K562 (cell line): ENCODE measurements around the gene ARHGAP31. TPM values are rescaled to one million over a fixed set of nuclear protein-coding genes. Genes with fewer than 3 reads are reported as not detected.
A peak's percentile ranks its signal among the peaks of the same experiment; 100 is the strongest.

Experiments used
- ATAC-seq: fragments of 200-7000 bp; cut with Tn5 transposase; 3 replicates; pipeline ENCODE4 v1.9.1; 2020; ENCODE audit warnings: moderate library complexity
- BruUV-seq: library from RNA; stranded (reverse); fragments of 400-500 nt; replicated peaks from 2 replicates; lab custom pipeline; 2021; lab: Mats Ljungman, UMichigan
- CTCF ChIA-PET: fragments of 300-600 bp; formaldehyde crosslinking; extraction: SDS; loops from one replicate; lab custom pipeline; 2021; ENCODE audit warnings: low intra/inter-chr PET ratio; lab: Yijun Ruan, JAX
- POLR2A ChIA-PET: fragments of 300-600, 350-650 bp; sonication (Branson Sonifier 250); formaldehyde crosslinking; extraction: SDS; loops from one replicate; lab custom pipeline; 2021; ENCODE audit warnings: antibody characterized with exemption, inconsistent platforms; lab: Yijun Ruan, JAX
- DNase-seq, 4 experiments: peaks; one replicate each; pipeline versions ENCODE4 v3.0.0 to v3.0.0-alpha.2; 2011 to 2018; ENCODE audit warnings: low spot score in 3 of 4, mixed read lengths in 3 of 4; ENCODE audit errors: extremely low read depth in 1 of 4
- FAIRE-seq: peaks from 2 replicates; lab custom pipeline; 2011; peaks lifted over from hg19 to GRCh38; lab: Jason Lieb, UNC
- H2AFZ ChIP-seq: 2 replicates; pipeline ENCODE4 v1.6.0; 2011; ENCODE audit warnings: low read depth, low read length, control low read depth, inconsistent platforms
- H3K27ac ChIP-seq: fragments of 200-600 bp; 3 replicates; pipeline ENCODE4 v1.8.0; 2011; ENCODE audit warnings: low read depth, mild to moderate bottlenecking, control low read depth, inconsistent platforms, low read length, moderate library complexity, mixed read lengths; ENCODE audit errors: extremely low read depth
- H3K27me3 ChIP-seq, 2 experiments: fragments of 300-600 bp in 1 of 2; 2 replicates in 1 of 2; 3 replicates in 1 of 2; pipeline versions ENCODE4 v1.6.0 to v1.8.0; 2011; ENCODE audit warnings: inconsistent platforms in 2 of 2, low read length in 2 of 2, mild to moderate bottlenecking in 1 of 2, mixed read lengths in 1 of 2, moderate library complexity in 1 of 2; ENCODE audit not compliant: control insufficient read depth in 2 of 2, insufficient read depth in 2 of 2
- H3K36me3 ChIP-seq: fragments of 300-600 bp; 3 replicates; pipeline ENCODE4 v1.8.0; 2011; ENCODE audit warnings: mild to moderate bottlenecking, low read length, inconsistent platforms; ENCODE audit not compliant: control insufficient read depth, insufficient read depth
- H3K4me1 ChIP-seq, 2 experiments: fragments of 200-600 bp in 1 of 2; replicated peaks in 1 of 2; 2 replicates in 1 of 2; 3 replicates in 1 of 2; pipeline versions ENCODE4 v1.5.1 to v1.8.0; 2011; ENCODE audit warnings: inconsistent platforms in 2 of 2, low read length in 2 of 2, mild to moderate bottlenecking in 1 of 2, mixed read lengths in 1 of 2, moderate library complexity in 1 of 2; ENCODE audit not compliant: control insufficient read depth in 2 of 2, insufficient read depth in 2 of 2
- H3K4me2 ChIP-seq: 2 replicates; pipeline ENCODE4 v1.6.1; 2011; ENCODE audit warnings: low read length, control low read depth, inconsistent platforms, mixed read lengths; ENCODE audit not compliant: insufficient read depth
- H3K4me3 ChIP-seq: fragments of 200-600 bp; sonication (generic), shearing (Covaris generic); 2 replicates; pipeline ENCODE4 v1.5.1; 2016; ENCODE audit warnings: control low read depth, inconsistent platforms
- H3K79me2 ChIP-seq: fragments of 200-600 bp; 3 replicates; pipeline ENCODE4 v1.8.0; 2011; ENCODE audit warnings: low read length, inconsistent platforms; ENCODE audit not compliant: control insufficient read depth, insufficient read depth
- H3K9ac ChIP-seq, 2 experiments: 2 replicates each; pipeline versions ENCODE4 v1.6.0 to v1.6.1; 2011; ENCODE audit warnings: low read depth in 2 of 2, low read length in 2 of 2, control low read depth in 1 of 2, inconsistent platforms in 1 of 2, mild to moderate bottlenecking in 1 of 2, mixed read lengths in 1 of 2; ENCODE audit not compliant: insufficient read depth in 1 of 2
- H3K9me1 ChIP-seq: one replicate; pipeline ENCODE4 v1.6.0; 2011; ENCODE audit warnings: inconsistent platforms, mild to moderate bottlenecking, low read length, moderate library complexity; ENCODE audit not compliant: control insufficient read depth, insufficient read depth
- H3K9me3 ChIP-seq: replicated peaks from 2 replicates; pipeline ENCODE4 v1.5.1; 2011; ENCODE audit warnings: low read depth, low read length, inconsistent platforms; ENCODE audit not compliant: control insufficient read depth, insufficient read depth
- H4K20me1 ChIP-seq: replicated peaks from 2 replicates; pipeline ENCODE4 v1.6.1; 2011; ENCODE audit warnings: low read length, inconsistent platforms, mixed read lengths; ENCODE audit not compliant: control insufficient read depth, insufficient read depth
- ATF3 ChIP-seq, 2 experiments: fragments of 450-650 bp in 1 of 2; sonication (generic) in 1 of 2; formaldehyde crosslinking in 1 of 2; IDR thresholded peaks in 1 of 2; conservative IDR thresholded peaks in 1 of 2; 2 replicates each; pipeline versions ENCODE4 v1.6.1 to v1.8.1; 2016 to 2023; ENCODE audit warnings: mild to moderate bottlenecking in 2 of 2, moderate library complexity in 2 of 2, inconsistent platforms in 1 of 2, missing genetic modification reagents in 1 of 2
- GATAD2B ChIP-seq: fragments of 450-650 bp; IDR thresholded peaks from 2 replicates; pipeline ENCODE4 v1.6.1; 2017; ENCODE audit warnings: mild to moderate bottlenecking, borderline replicate concordance
- NBN ChIP-seq: fragments of 450-650 bp; IDR thresholded peaks from 2 replicates; pipeline ENCODE4 v1.6.1; 2016; ENCODE audit warnings: low read depth, mild to moderate bottlenecking
- NFIC ChIP-seq: fragments of 450-650 bp; IDR thresholded peaks from 2 replicates; pipeline ENCODE4 v1.6.1; 2017; ENCODE audit warnings: mild to moderate bottlenecking, inconsistent platforms
- NR2C2 ChIP-seq, 2 experiments: fragments of 200-800 bp in 1 of 2; sonication (Bioruptor generic) in 1 of 2; sonication (generic) in 1 of 2; formaldehyde crosslinking in 1 of 2; IDR thresholded peaks; 2 replicates each; pipeline versions ENCODE4 v1.6.1 to v1.8.0; 2016 to 2022; ENCODE audit warnings: mild to moderate bottlenecking in 1 of 2, missing compliant biosample characterization in 1 of 2, missing genetic modification characterization in 1 of 2, missing genetic modification reagents in 1 of 2
- POLR2AphosphoS2 ChIP-seq: IDR thresholded peaks from 2 replicates; pipeline ENCODE4 v1.6.1; 2012; ENCODE audit warnings: low read length, improper control_type of control experiment
- SPI1 ChIP-seq: IDR thresholded peaks from 2 replicates; pipeline ENCODE4 v1.6.1; 2011; ENCODE audit warnings: low read depth, low read length, control low read depth, borderline replicate concordance
- ZNF518B ChIP-seq: fragments of 250-450 bp; sonication (Bioruptor Pico); IDR thresholded peaks from 2 replicates; pipeline ENCODE4 v1.5.0; 2021; ENCODE audit warnings: mild to moderate bottlenecking, moderate library complexity
- in situ Hi-C: fragments of 300-500 bp; cut with MboI; formaldehyde crosslinking; loops from 4 replicates; pipeline ENCODE4 v1.15.0; 2018; ENCODE audit warnings: inconsistent platforms, mixed read lengths
- intact Hi-C: fragments of 100-400 bp; cut with micrococcal nuclease; formaldehyde crosslinking; loops from 2 replicates; pipeline ENCODE4 v1.14.2; 2022
- polyA plus RNA-seq, 8 experiments: library from polyadenylated mRNA; depleted of rRNA in 4 of 8; stranded (reverse) in 5 of 8; unstranded in 3 of 8; fragments of >200 nt; fragmentation: Nextera tagmentation in 2 of 8; fragmentation: Illumina TruSeq in 1 of 8; extraction: Ambion mirVana in 2 of 8; extraction: Trizol in 1 of 8; gene quantifications; 2 replicates each; pipeline versions ENCODE4 v1.2.1 to v1.2.3, GENCODE V29; 2011 to 2014; ENCODE audit warnings: inconsistent platforms in 1 of 8, missing spikeins in 1 of 8
- total RNA-seq, 7 experiments: library from RNA; depleted of rRNA in 6 of 7; stranded (reverse); fragments of >200 nt in 6 of 7; fragmentation: Illumina TruSeq in 2 of 7; extraction: Trizol in 2 of 7; gene quantifications; 2 replicates each; pipeline versions ENCODE4 v1.2.1 to v1.2.3, GENCODE V29; 2011 to 2021; ENCODE audit warnings: low replicate concordance in 1 of 7

Gene ARHGAP31
- total and polyA plus RNA-seq, 9 of the 15 experiments (the other 6 are each of a cell fraction or from before 2014, with no cell fraction given) = under 0.01 to 0.13 (median 0.06) TPM; not detected in 5

GRCh38 chr3:119417771-119418512 is 123.8 kb downstream of the ARHGAP31 start (continued):
- TF ChIP-seq GATAD2B (peak; percentile 80; the same call in 1 of the 2 replicates), NFIC (peak; percentile 59), NR2C2 (CRISPR knock-in tag; IDR thresholded peaks at IDR 0.05) (no peak), NR2C2 (tag; IDR thresholded peaks at IDR 0.05) (0 out of 2 replicates have a peak, but pooled peaks have one; percentile 32), POLR2AphosphoS2 (no peak), SPI1 (no peak), NBN (0 out of 2 replicates have a peak, but pooled peaks have one; percentile 24)
- TF ChIP-seq, all 486 proteins: peak for 67

GRCh38 chr3:119418641-119419040 is 124.5 kb downstream of the ARHGAP31 start:
- ATAC-seq (peak; percentile 73), DNase-seq (peak; percentile 16 to 70 (median 31)), FAIRE-seq (no peak)
- intact Hi-C loops (no loop called here), in situ Hi-C loops (no loop called here)
- BruUV-seq = no TSS peak
- Histone ChIP-seq H2AFZ (no peak overlapping the region), H3K27me3 (no peaks in the 10 kb centered on the region), H3K79me2 (no peaks in the 10 kb centered on the region), H3K4me2 (peak overlapping the region; percentile 18; the same call in 1 of the 2 replicates), H3K9ac (no peak overlapping the region; a peak in 1 of 4 replicates), H4K20me1 (no peaks in the 10 kb centered on the region), H3K36me3 (no peaks in the 10 kb centered on the region), H3K4me3 (no peak overlapping the region), H3K27ac (no peak overlapping the region; the same call in 1 of the 3 replicates), H3K9me1 (no peaks in the 10 kb centered on the region), H3K9me3 (no peaks in the 10 kb centered on the region), H3K4me1 (peaks cover 8 to 29% of the 10 kb centered on the region in 2 experiments; a peak in 3 of 5 replicates)
- ChIA-PET POLR2A (interaction anchor here (0.7 to 2.3 kb wide), 2 partner anchors 19 to 22 kb away, joined by 3 to 5 read pairs; no protein-coding TSS in a partner anchor), CTCF (no interaction called here)
- TF ChIP-seq NR2C2 (CRISPR knock-in tag; IDR thresholded peaks at IDR 0.05) (no peak), NR2C2 (tag; IDR thresholded peaks at IDR 0.05) (0 out of 2 replicates have a peak, but pooled peaks have one; percentile 16), ZNF518B (no peak), ATF3 (IDR thresholded peaks at IDR 0.05) (0 out of 2 replicates have a peak, but pooled peaks have one; percentile 28), ATF3 (CRISPR knock-in tag; conservative IDR thresholded peaks at IDR 0.05) (no peak)
